T-helper 1 cell treated with Interleukin-12 subunit alpha and Interleukin-12 subunit beta and Interleukin-4 antibody, amounts not matched to agents 30 ng/mL and 1 ng/mL, for 36 hours (primary cell): Measurements from ENCODE around the gene NTM. TPM values are rescaled to one million over a fixed set of nuclear protein-coding genes. Genes with fewer than 3 reads are reported as not detected.

ENCODE experiments used
- intact Hi-C: fragments of 100-400 bp; cut with micrococcal nuclease; formaldehyde crosslinking; loops from one replicate; pipeline ENCODE4 v1.15.1; 2024
- total RNA-seq: library from RNA; stranded (reverse); gene quantifications from 2 replicates; pipeline ENCODE4 v1.2.3, GENCODE V29; 2022

The NTM gene
- total RNA-seq, 1 donor from 2014 or later, result not detected

- intact Hi-C loops, result no loop called here
Measured at GRCh38 chr11:131638889-131639288, 268.5 kb downstream of the NTM start.

GRCh38 chr11:131640320-131640719 is 269.9 kb downstream of the NTM start:
- intact Hi-C loops, result no loop called here

- intact Hi-C loops, result no loop called here
Measured at GRCh38 chr11:131642756-131643531, 272.5 kb downstream of the NTM start.

GRCh38 chr11:131644204-131644795 is 273.9 kb downstream of the NTM start:
- intact Hi-C loops, result no loop called here

GRCh38 chr11:131645237-131645636 is 274.8 kb downstream of the NTM start:
- intact Hi-C loops, result no loop called here

- intact Hi-C loops, result no loop called here
Measured at GRCh38 chr11:131649856-131650255, 279.4 kb downstream of the NTM start.

GRCh38 chr11:131652231-131652630 is 281.8 kb downstream of the NTM start:
- intact Hi-C loops, result no loop called here

GRCh38 chr11:131653260-131653659 is 282.8 kb downstream of the NTM start:
- intact Hi-C loops, result no loop called here

- intact Hi-C loops, result no loop called here
Measured at GRCh38 chr11:131654849-131655248, 284.4 kb downstream of the NTM start.

GRCh38 chr11:131656179-131656838 is 285.9 kb downstream of the NTM start:
- intact Hi-C loops, result no loop called here

GRCh38 chr11:131656839-131657211 is 286.4 kb downstream of the NTM start:
- intact Hi-C loops, result no loop called here

- intact Hi-C loops, result no loop called here
Measured at GRCh38 chr11:131658414-131658813, 288.0 kb downstream of the NTM start.

- intact Hi-C loops, result no loop called here
Measured at GRCh38 chr11:131658952-131659351, 288.5 kb downstream of the NTM start.

GRCh38 chr11:131659931-131660330 is 289.5 kb downstream of the NTM start:
- intact Hi-C loops, result no loop called here

- intact Hi-C loops, result no loop called here
Measured at GRCh38 chr11:131661132-131661531, 290.7 kb downstream of the NTM start.

- intact Hi-C loops, result no loop called here
Measured at GRCh38 chr11:131662317-131662972, 292.0 kb downstream of the NTM start.

- intact Hi-C loops, result no loop called here
Measured at GRCh38 chr11:131662993-131663392, 292.6 kb downstream of the NTM start.

- intact Hi-C loops, result no loop called here
Measured at GRCh38 chr11:131663405-131664200, 293.2 kb downstream of the NTM start.

GRCh38 chr11:131664293-131664692 is 293.9 kb downstream of the NTM start:
- intact Hi-C loops, result no loop called here

GRCh38 chr11:131664816-131665215 is 294.4 kb downstream of the NTM start:
- intact Hi-C loops, result no loop called here

GRCh38 chr11:131665344-131665968 is 295.0 kb downstream of the NTM start:
- intact Hi-C loops, result no loop called here
